H1 (cell line): ENCODE results near the gene SAMD9. TPM values are rescaled to one million over a fixed set of nuclear protein-coding genes. Genes with fewer than 3 reads are reported as not detected.

ENCODE experiments used
- CTCF ChIA-PET: fragments of 300-600 bp; sonication (Branson Sonifier 250); formaldehyde crosslinking; loops from one replicate; lab custom pipeline; 2021; ENCODE audit not compliant: partially characterized antibody; lab: Charles Lee
- POLR2A ChIA-PET: fragments of 300-600 bp; sonication (Branson Sonifier 250); formaldehyde crosslinking; loops from one replicate; lab custom pipeline; 2021; ENCODE audit warnings: inconsistent platforms; ENCODE audit not compliant: partially characterized antibody; lab: Charles Lee
- DNase-seq, 2 experiments: peaks; one replicate each; pipeline versions ENCODE4 v3.0.0 to v3.0.0-alpha.2; 2010 to 2022; ENCODE audit warnings: low spot score in 2 of 2, low read depth in 1 of 2, mixed read lengths in 1 of 2
- FAIRE-seq: peaks from 2 replicates; lab custom pipeline; 2011; peaks lifted over from hg19 to GRCh38; lab: Jason Lieb, UNC
- H2AFZ ChIP-seq: 2 replicates; pipeline ENCODE4 v1.8.1; 2012; ENCODE audit warnings: low read length, inconsistent platforms
- H2AK5ac ChIP-seq: 2 replicates; pipeline ENCODE4 v1.6.1; 2013; ENCODE audit warnings: low read depth, low read length
- H2BK120ac ChIP-seq: replicated peaks from 2 replicates; pipeline ENCODE3; 2013; ENCODE audit warnings: low read depth, low read length, inconsistent platforms
- H2BK12ac ChIP-seq: 2 replicates; pipeline ENCODE4 v1.6.1; 2013; ENCODE audit warnings: low read depth, low read length
- H2BK15ac ChIP-seq: 2 replicates; pipeline ENCODE4 v1.6.1; 2013; ENCODE audit warnings: low read length
- H2BK20ac ChIP-seq: 2 replicates; pipeline ENCODE4 v1.6.1; 2013; ENCODE audit warnings: low read length
- H2BK5ac ChIP-seq: 2 replicates; pipeline ENCODE4 v1.6.1; 2013; ENCODE audit warnings: low read depth, low read length
- H3K14ac ChIP-seq: 2 replicates; pipeline ENCODE4 v1.6.1; 2013; ENCODE audit warnings: inconsistent platforms; ENCODE audit not compliant: insufficient read length
- H3K18ac ChIP-seq: 2 replicates; pipeline ENCODE4 v1.6.1; 2013; ENCODE audit warnings: low read length; ENCODE audit errors: extremely low read depth
- H3K23ac ChIP-seq: 2 replicates; pipeline ENCODE4 v1.6.1; 2013; ENCODE audit warnings: inconsistent platforms; ENCODE audit not compliant: insufficient read length
- H3K23me2 ChIP-seq: 2 replicates; pipeline ENCODE4 v1.6.1; 2013; ENCODE audit warnings: low read depth, low read length
- H3K27ac ChIP-seq: 2 replicates; pipeline ENCODE4 v1.6.1; 2011; ENCODE audit warnings: low read depth, low read length, inconsistent platforms
- H3K27me3 ChIP-seq, 4 experiments: replicated peaks in 1 of 4; 1 replicate in 1 of 4; 2 replicates in 3 of 4; pipeline versions ENCODE4 v1.6.1 to v1.8.1; 2011 to 2013; ENCODE audit warnings: low read length in 3 of 4, mild to moderate bottlenecking in 3 of 4, inconsistent platforms in 2 of 4, mixed read lengths in 2 of 4, moderate library complexity in 1 of 4; ENCODE audit not compliant: control insufficient read depth in 3 of 4, insufficient read depth in 3 of 4; ENCODE audit errors: extremely low read depth in 1 of 4
- H3K36me3 ChIP-seq, 4 experiments: 2 replicates each; pipeline versions ENCODE4 v1.6.1 to v1.8.1; 2011 to 2013; ENCODE audit warnings: mild to moderate bottlenecking in 4 of 4, low read length in 3 of 4, moderate library complexity in 2 of 4, control low read depth in 1 of 4, inconsistent platforms in 1 of 4; ENCODE audit not compliant: insufficient read depth in 4 of 4, control insufficient read depth in 2 of 4
- H3K4ac ChIP-seq: replicated peaks from 2 replicates; pipeline ENCODE3; 2013; ENCODE audit warnings: low read length, low read depth, mixed read lengths, inconsistent platforms; ENCODE audit not compliant: insufficient read length
- H3K4me1 ChIP-seq, 4 experiments: replicated peaks in 1 of 4; 1 replicate in 1 of 4; 2 replicates in 3 of 4; pipeline versions ENCODE4 v1.6.1 to v1.8.1; 2011 to 2013; ENCODE audit warnings: low read length in 3 of 4, inconsistent platforms in 2 of 4, mixed read lengths in 1 of 4; ENCODE audit not compliant: insufficient read depth in 4 of 4, control insufficient read depth in 3 of 4
- H3K4me2 ChIP-seq, 2 experiments: 2 replicates each; pipeline versions ENCODE4 v1.6.1 to v1.8.1; 2011 to 2013; ENCODE audit warnings: low read depth in 2 of 2, low read length in 2 of 2, control low read depth in 1 of 2, inconsistent platforms in 1 of 2, mild to moderate bottlenecking in 1 of 2; ENCODE audit not compliant: insufficient read depth in 1 of 2
- H3K4me3 ChIP-seq, 4 experiments: fragments of 200-600, 300-600 bp in 1 of 4; sonication (generic), shearing (Covaris generic), sonication (Bioruptor Twin) in 1 of 4; 2 replicates each; pipeline versions ENCODE4 v1.5.1 to v1.8.1; 2011 to 2016; ENCODE audit warnings: low read length in 4 of 4, low read depth in 3 of 4, control low read depth in 2 of 4, inconsistent platforms in 2 of 4, mild to moderate bottlenecking in 2 of 4, mixed read lengths in 1 of 4, moderate library complexity in 1 of 4; ENCODE audit not compliant: insufficient read depth in 2 of 4; ENCODE audit errors: extremely low read depth in 1 of 4
- H3K56ac ChIP-seq: replicated peaks from 2 replicates; pipeline ENCODE3; 2013; ENCODE audit warnings: low read depth, mild to moderate bottlenecking, mixed read lengths, low read length, inconsistent platforms; ENCODE audit not compliant: insufficient read length
- H3K79me1 ChIP-seq: 2 replicates; pipeline ENCODE4 v1.6.1; 2013; ENCODE audit warnings: low read depth, low read length, control low read depth
- H3K79me2 ChIP-seq, 2 experiments: 2 replicates each; pipeline versions ENCODE4 v1.6.1 to v1.8.1; 2012 to 2013; ENCODE audit warnings: low read length in 2 of 2, mild to moderate bottlenecking in 2 of 2, inconsistent platforms in 1 of 2; ENCODE audit not compliant: insufficient read depth in 2 of 2, control insufficient read depth in 1 of 2
- H3K9ac ChIP-seq, 4 experiments: replicated peaks in 1 of 4; 1 replicate in 1 of 4; 2 replicates in 3 of 4; pipeline versions ENCODE4 v1.6.1 to v1.8.1; 2011 to 2013; ENCODE audit warnings: low read depth in 3 of 4, low read length in 3 of 4, control low read depth in 2 of 4, mild to moderate bottlenecking in 2 of 4, moderate library complexity in 2 of 4, inconsistent platforms in 1 of 4; ENCODE audit errors: extremely low read depth in 1 of 4
- H3K9me3 ChIP-seq, 2 experiments: 2 replicates each; pipeline versions ENCODE4 v1.6.1 to v1.8.1; 2012 to 2013; ENCODE audit warnings: mild to moderate bottlenecking in 2 of 2, moderate library complexity in 2 of 2, control low read depth in 1 of 2, inconsistent platforms in 1 of 2, low read depth in 1 of 2, low read length in 1 of 2, mixed read lengths in 1 of 2; ENCODE audit not compliant: insufficient read depth in 2 of 2
- H4K20me1 ChIP-seq, 2 experiments: replicated peaks in 1 of 2; 2 replicates each; pipeline versions ENCODE3 to v1.8.1; 2011 to 2013; ENCODE audit warnings: inconsistent platforms in 2 of 2, low read length in 2 of 2, mild to moderate bottlenecking in 1 of 2; ENCODE audit not compliant: insufficient read depth in 2 of 2, control insufficient read depth in 1 of 2
- H4K5ac ChIP-seq: 2 replicates; pipeline ENCODE4 v1.6.1; 2013; ENCODE audit warnings: low read length, low read depth, mixed read lengths, inconsistent platforms; ENCODE audit not compliant: insufficient read length
- H4K8ac ChIP-seq: 2 replicates; pipeline ENCODE4 v1.8.0; 2013; ENCODE audit warnings: mild to moderate bottlenecking, moderate library complexity, low read length, inconsistent platforms; ENCODE audit not compliant: insufficient read depth; ENCODE audit errors: extremely low read depth
- H4K91ac ChIP-seq: replicated peaks from 2 replicates; pipeline ENCODE3; 2013; ENCODE audit warnings: low read length, mixed read lengths, inconsistent platforms; ENCODE audit not compliant: insufficient read length
- ASH2L ChIP-seq: fragments of 200-600, 300-600 bp; sonication (generic); IDR thresholded peaks from one replicate; pipeline ENCODE4 v1.7.1; 2017; ENCODE audit warnings: low read length
- CEBPB ChIP-seq: IDR thresholded peaks from 2 replicates; pipeline ENCODE4 v1.6.1; 2012; ENCODE audit warnings: low read depth, low read length
- CHD2 ChIP-seq: IDR thresholded peaks from 2 replicates; pipeline ENCODE4 v1.6.1; 2012; ENCODE audit warnings: low read length, improper control_type of control experiment
- E2F6 ChIP-seq: IDR thresholded peaks from 2 replicates; pipeline ENCODE4 v1.6.1; 2012; ENCODE audit warnings: inconsistent platforms
- JUN ChIP-seq: IDR thresholded peaks from 2 replicates; pipeline ENCODE4 v1.6.1; 2011; ENCODE audit warnings: low read depth, mild to moderate bottlenecking, improper control_type of control experiment, low read length
- KDM4A ChIP-seq: IDR thresholded peaks from one replicate; pipeline ENCODE4 v1.7.1; 2012; ENCODE audit warnings: low read depth, mild to moderate bottlenecking, moderate library complexity, low read length, inconsistent platforms; ENCODE audit not compliant: severe bottlenecking
- POLR2A ChIP-seq, 2 experiments: IDR thresholded peaks; 1 replicate in 1 of 2; 2 replicates in 1 of 2; pipeline ENCODE4 v1.6.1; 2011; ENCODE audit warnings: low read depth in 2 of 2, low read length in 2 of 2, mild to moderate bottlenecking in 2 of 2; ENCODE audit errors: control extremely low read depth in 1 of 2
- TEAD4 ChIP-seq: IDR thresholded peaks from 2 replicates; pipeline ENCODE4 v1.6.1; 2012; ENCODE audit warnings: low read depth, low read length, inconsistent platforms, mixed read lengths
- WGBS, 2 experiments: shearing (Covaris generic) in 1 of 2; methylation state at CpG; one replicate each; pipeline versions ENCODE4 v1.1.6 to v1.1.7; 2013 to 2015; ENCODE audit warnings: low lambda C conversion rate in 2 of 2, mixed read lengths in 2 of 2, inconsistent platforms in 1 of 2, low coverage in 1 of 2, missing lambda C conversion rate in 1 of 2; ENCODE audit not compliant: insufficient replicate concordance in 2 of 2, insufficient coverage in 1 of 2, insufficient read length in 1 of 2; ENCODE audit errors: extremely low coverage in 1 of 2, missing lambda C conversion rate in 1 of 2; 5-methylcytosine and 5-hydroxymethylcytosine counted together
- polyA plus RNA-seq, 7 experiments: library from polyadenylated mRNA; depleted of rRNA in 3 of 7; stranded (reverse) in 5 of 7; unstranded in 2 of 7; fragments of >200 nt in 5 of 7; fragments of 200-250 nt in 2 of 7; gene quantifications; 1 replicate in 5 of 7; 2 replicates in 1 of 7; 4 replicates in 1 of 7; pipeline versions ENCODE4 v1.2.1 to v1.2.3, GENCODE V29; 2011 to 2013; ENCODE audit warnings: missing spikeins in 2 of 7, mixed read lengths in 2 of 7
- total RNA-seq: library from RNA; stranded (reverse); fragmentation: NEBNext Ultra II Directional; extraction: Animal tissue kit (Norgen Biotek cat#: 25700); gene quantifications from 2 replicates; pipeline ENCODE4 v1.2.1, GENCODE V29; 2021

SAMD9 gene
- total and polyA plus RNA-seq, 2 of the 8 experiments (the other 6 are each of a cell fraction or from before 2014, with no cell fraction given): 0.02 TPM; not detected in 1

- Histone ChIP-seq H2AFZ (no peak overlapping the region), H4K20me1 (no peaks in the 10 kb centered on the region), H3K79me1 (no peaks in the 10 kb centered on the region), H3K4me3 (no peak overlapping the region), H3K56ac (no peak overlapping the region), H2BK12ac (no peak overlapping the region), H3K23ac (no peak overlapping the region), H3K9ac (no peak overlapping the region), H2AK5ac (no peak overlapping the region), H3K18ac (no peak overlapping the region), H3K4me1 (0 out of 7 replicates have a peak, but pooled peaks cover 0 to 2% (median under 1%) of the 10 kb centered on the region in 4 experiments), H3K4me2 (no peak overlapping the region), H3K27ac (no peak overlapping the region), H3K9me3 (no peaks in the 10 kb centered on the region), H3K4ac (no peak overlapping the region), H4K5ac (no peak overlapping the region), H3K27me3 (no peaks in the 10 kb centered on the region), H3K79me2 (no peaks in the 10 kb centered on the region), H2BK5ac (no peak overlapping the region), H3K36me3 (no peaks in the 10 kb centered on the region), H2BK15ac (no peak overlapping the region), H4K8ac (no peak overlapping the region), H2BK120ac (no peak overlapping the region), H4K91ac (no peak overlapping the region), H3K23me2 (no peaks in the 10 kb centered on the region), H3K14ac (no peak overlapping the region), H2BK20ac (no peak overlapping the region)
- FAIRE-seq: no peak
- DNase-seq: no peak
- CTCF ChIA-PET: interaction anchor here (0.6 to 0.9 kb wide), 2 partner anchors 19 to 292 kb away, joined by 3 read pairs; no protein-coding TSS in a partner anchor
- POLR2A ChIA-PET: no interaction called here
- 100% methylated on average over 1 of the region's 1 CpG; no CpG with 5 or more reads in 1 of the 2 experiments for WGBS, 2 experiments
- TF ChIP-seq POLR2A (IDR thresholded peaks at IDR 0.05; ENCODE audit: control extremely low read depth in 1 of 2, low read depth in 2 of 2, low read length in 2 of 2) (no peak), ASH2L (no peak), JUN (no peak), CEBPB (no peak), KDM4A (no peak), TEAD4 (no peak), CHD2 (no peak), E2F6 (no peak)
These were observed 32.5 kb upstream of the SAMD9 start for GRCh38 chr7:93150200-93150835.
